DND-41 (cell line): ENCODE measurements around the gene GNAS-AS1.
A peak's percentile ranks its signal among the peaks of the same experiment; 100 is the strongest.

Experiments
- ATAC-seq: fragments of 200-7000 bp; cut with Tn5 transposase; 3 replicates; pipeline ENCODE4 v1.9.1; 2021; ENCODE audit warnings: low read depth; ENCODE audit not compliant: insufficient read depth
- DNase-seq: peaks from one replicate; pipeline ENCODE4 v3.0.0-alpha.2; 2020
- H2AFZ ChIP-seq: 2 replicates; pipeline ENCODE4 v1.6.0; 2012; ENCODE audit warnings: low read depth, low read length
- H3K27ac ChIP-seq: 2 replicates; pipeline ENCODE4 v1.5.1; 2012; ENCODE audit warnings: low read length, inconsistent platforms
- H3K27me3 ChIP-seq: fragments of 200-600 bp; sonication (generic); 2 replicates; pipeline ENCODE4 v1.6.0; 2012; ENCODE audit warnings: low read length, mild to moderate bottlenecking, inconsistent platforms; ENCODE audit not compliant: insufficient read depth, poor library complexity
- H3K36me3 ChIP-seq: 2 replicates; pipeline ENCODE4 v1.5.1; 2012; ENCODE audit warnings: low read length, inconsistent platforms; ENCODE audit not compliant: insufficient read depth
- H3K4me1 ChIP-seq: 2 replicates; pipeline ENCODE4 v1.5.1; 2012; ENCODE audit warnings: mild to moderate bottlenecking, low read length; ENCODE audit not compliant: insufficient read depth
- H3K4me2 ChIP-seq: 2 replicates; pipeline ENCODE4 v1.6.0; 2012; ENCODE audit warnings: mild to moderate bottlenecking, moderate library complexity, low read length, inconsistent platforms; ENCODE audit not compliant: insufficient read depth
- H3K4me3 ChIP-seq, 2 experiments: fragments of 200-600 bp in 1 of 2; shearing (Covaris generic) in 1 of 2; 2 replicates each; pipeline ENCODE4 v1.5.1; 2012 to 2016; ENCODE audit warnings: inconsistent platforms in 2 of 2, low read length in 2 of 2, mild to moderate bottlenecking in 2 of 2, low read depth in 1 of 2, moderate library complexity in 1 of 2
- H3K79me2 ChIP-seq: 2 replicates; pipeline ENCODE4 v1.6.0; 2012; ENCODE audit warnings: low read length, inconsistent platforms; ENCODE audit not compliant: insufficient read depth
- H3K9ac ChIP-seq: 2 replicates; pipeline ENCODE4 v1.6.0; 2012; ENCODE audit warnings: low read depth, mild to moderate bottlenecking, inconsistent platforms, low read length, moderate library complexity
- H3K9me3 ChIP-seq: 2 replicates; pipeline ENCODE4 v1.5.1; 2012; ENCODE audit warnings: low read length, moderate library complexity, mild to moderate bottlenecking, inconsistent platforms; ENCODE audit not compliant: insufficient read depth, severe bottlenecking
- H4K20me1 ChIP-seq: 2 replicates; pipeline ENCODE4 v1.6.0; 2012; ENCODE audit warnings: low read length; ENCODE audit not compliant: insufficient read depth
- CTCF ChIP-seq: IDR thresholded peaks from 2 replicates; pipeline ENCODE4 v1.5.1; 2012; ENCODE audit warnings: borderline replicate concordance, low read length, moderate library complexity, mild to moderate bottlenecking; ENCODE audit not compliant: poor library complexity, severe bottlenecking; ENCODE audit errors: extremely low read depth
- EZH2 ChIP-seq: IDR thresholded peaks from 3 replicates; pipeline ENCODE4 v1.6.1; 2012; ENCODE audit warnings: borderline replicate concordance, low read depth, mild to moderate bottlenecking, moderate library complexity, low read length, inconsistent platforms; ENCODE audit not compliant: severe bottlenecking

Gene GNAS-AS1

GRCh38 chr20:58880994-58881752 is 30.5 kb upstream of the GNAS-AS1 start:
- Histone ChIP-seq H3K27me3 (no peaks in the 10 kb centered on the region), H3K9ac (no peak overlapping the region), H2AFZ (no peak overlapping the region), H3K4me3 (no peak overlapping the region), H3K4me1 (no peaks in the 10 kb centered on the region), H3K27ac (no peak overlapping the region), H3K4me2 (no peak overlapping the region), H3K9me3 (no peaks in the 10 kb centered on the region), H3K79me2 (no peaks in the 10 kb centered on the region), H4K20me1 (no peaks in the 10 kb centered on the region), H3K36me3 (no peaks in the 10 kb centered on the region)
- ATAC-seq, result no peak
- TF ChIP-seq EZH2 (no peak), CTCF (peak; percentile 55)
- DNase-seq, result no peak

GRCh38 chr20:58880441-58880840 is 29.7 kb upstream of the GNAS-AS1 start:
- no peak for DNase-seq
- H3K9ac ChIP-seq, result no peak overlapping the region
- H3K27me3 ChIP-seq, result no peaks in the 10 kb centered on the region
- H3K79me2 ChIP-seq, result no peaks in the 10 kb centered on the region
- ATAC-seq, result no peak
- no peak for TF ChIP-seq CTCF
- TF ChIP-seq EZH2, result no peak
- H3K27ac ChIP-seq, result no peak overlapping the region
- no peak overlapping the region for H2AFZ ChIP-seq
- no peaks in the 10 kb centered on the region for H3K9me3 ChIP-seq
- H3K36me3 ChIP-seq, result no peaks in the 10 kb centered on the region
- no peaks in the 10 kb centered on the region for H4K20me1 ChIP-seq
- no peak overlapping the region for H3K4me2 ChIP-seq
- H3K4me1 ChIP-seq, result no peaks in the 10 kb centered on the region
- H3K4me3 ChIP-seq, result no peak overlapping the region

GRCh38 chr20:58878399-58878798 is 27.7 kb upstream of the GNAS-AS1 start:
- H3K27me3 ChIP-seq, result no peaks in the 10 kb centered on the region
- H3K36me3 ChIP-seq, result no peaks in the 10 kb centered on the region
- no peak overlapping the region for H2AFZ ChIP-seq
- DNase-seq, result no peak
- H3K4me3 ChIP-seq, result no peak overlapping the region
- H3K4me2 ChIP-seq, result no peak overlapping the region
- no peaks in the 10 kb centered on the region for H4K20me1 ChIP-seq
- H3K9ac ChIP-seq, result no peak overlapping the region
- TF ChIP-seq CTCF, result no peak
- no peak for TF ChIP-seq EZH2
- no peak overlapping the region for H3K27ac ChIP-seq
- no peaks in the 10 kb centered on the region for H3K4me1 ChIP-seq
- no peak for ATAC-seq
- H3K9me3 ChIP-seq, result no peaks in the 10 kb centered on the region
- H3K79me2 ChIP-seq, result no peaks in the 10 kb centered on the region

GRCh38 chr20:58877976-58878360 is 27.3 kb upstream of the GNAS-AS1 start:
- H3K9ac ChIP-seq, result no peak overlapping the region
- H3K27ac ChIP-seq, result no peak overlapping the region
- H3K4me2 ChIP-seq, result no peak overlapping the region

More at GRCh38 chr20:58877976-58878360, 27.3 kb upstream of the GNAS-AS1 start:
- Histone ChIP-seq H3K27me3 (no peaks in the 10 kb centered on the region), H4K20me1 (no peaks in the 10 kb centered on the region), H3K4me1 (no peaks in the 10 kb centered on the region), H3K4me3 (no peak overlapping the region), H2AFZ (no peak overlapping the region), H3K79me2 (no peaks in the 10 kb centered on the region), H3K9me3 (no peaks in the 10 kb centered on the region), H3K36me3 (no peaks in the 10 kb centered on the region)
- ATAC-seq, result peak; percentile 35; the same call in 1 of the 3 replicates
- no peak for DNase-seq
- TF ChIP-seq EZH2, result no peak
- TF ChIP-seq CTCF, result no peak
